ELF-1 (cell line): ENCODE measurements around the gene IL27RA.
"Not testable (repeated sequence)": the region's sequence is repeated elsewhere in the genome, so short reads cannot be mapped to it uniquely, and the experiment has no call there.

Experiments
- DNase-seq: peaks from one replicate; pipeline ENCODE4 v3.0.0-alpha.2; 2016; ENCODE audit warnings: low read depth, low spot score

IL27RA gene

GRCh38 chr19:13999085-13999484 is 32.5 kb upstream of the IL27RA start:
- no peak for DNase-seq

DNA sequence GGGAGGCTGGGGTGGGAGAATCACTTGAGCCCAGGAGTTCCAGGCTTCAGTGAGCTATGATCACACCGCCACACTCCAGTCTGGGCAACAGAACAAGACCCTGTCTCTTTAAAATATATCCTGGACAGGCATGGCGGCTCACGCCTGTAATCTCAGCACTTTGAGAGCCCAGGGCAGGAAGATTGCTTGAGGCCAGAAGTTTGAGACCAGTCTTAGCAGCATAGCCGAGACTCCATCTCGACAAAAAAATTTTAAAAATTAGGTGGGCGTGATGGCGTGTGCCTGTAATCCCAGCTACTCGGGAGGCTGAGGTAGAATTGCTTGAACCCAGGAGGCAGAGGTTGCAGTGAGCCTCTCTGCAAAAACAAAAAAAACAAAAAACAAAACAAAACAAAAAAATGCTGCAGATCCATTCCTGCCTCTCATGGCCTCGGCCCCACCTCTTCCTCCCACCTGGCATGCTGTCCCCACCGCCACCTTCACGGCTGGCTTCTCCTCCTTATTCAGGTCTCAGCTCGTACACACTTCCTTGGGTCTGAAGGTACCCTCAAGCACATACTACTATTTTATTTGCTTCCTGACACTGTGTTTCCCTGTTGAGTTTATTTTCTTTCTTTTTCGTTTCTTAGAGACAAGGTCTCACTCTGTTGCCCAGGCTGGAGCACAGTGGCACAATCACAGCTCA is 30.7 kb upstream of the IL27RA start:
- DNase-seq, result no peak

GRCh38 chr19:14002571-14003250 is 28.9 kb upstream of the IL27RA start:
- no peak for DNase-seq

DNA sequence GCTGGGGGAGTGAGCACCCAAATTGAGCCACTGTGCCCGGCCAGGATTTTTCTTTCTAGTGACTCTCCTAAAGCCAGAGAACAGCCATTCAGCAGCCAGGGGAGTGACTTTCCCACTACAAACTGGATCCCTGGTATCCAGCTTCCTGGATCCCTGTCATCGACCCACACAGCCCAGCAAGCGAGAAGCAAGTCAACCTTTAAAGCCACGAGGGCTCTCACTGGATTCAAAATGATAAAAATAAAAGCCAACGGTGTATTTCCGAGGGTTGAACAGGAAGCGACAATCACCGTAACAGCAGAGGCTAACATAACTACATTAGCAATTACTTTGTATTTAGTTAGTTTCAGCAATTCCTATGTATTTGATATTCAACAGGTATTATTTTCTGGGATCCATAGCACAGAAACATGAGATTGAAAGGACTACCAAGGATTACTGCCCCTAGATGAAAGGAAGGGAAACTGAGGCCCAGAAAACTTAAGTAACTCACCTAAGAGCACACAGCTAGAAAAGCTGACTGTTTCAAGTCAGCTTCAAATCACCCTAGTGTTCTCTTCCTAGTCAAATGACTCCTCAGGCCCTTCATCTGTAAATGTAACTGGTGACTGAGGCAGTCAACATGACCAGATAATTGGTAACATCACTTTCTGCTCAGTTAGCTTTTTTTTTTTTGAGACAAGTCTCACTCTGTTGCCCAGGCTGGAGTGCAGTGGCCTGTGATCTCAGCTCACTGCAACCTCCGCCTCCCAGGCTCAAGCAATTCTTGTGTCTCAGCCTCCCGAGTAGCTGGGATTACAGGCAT is 28.1 kb upstream of the IL27RA start:
- DNase-seq, result no peak

DNA sequence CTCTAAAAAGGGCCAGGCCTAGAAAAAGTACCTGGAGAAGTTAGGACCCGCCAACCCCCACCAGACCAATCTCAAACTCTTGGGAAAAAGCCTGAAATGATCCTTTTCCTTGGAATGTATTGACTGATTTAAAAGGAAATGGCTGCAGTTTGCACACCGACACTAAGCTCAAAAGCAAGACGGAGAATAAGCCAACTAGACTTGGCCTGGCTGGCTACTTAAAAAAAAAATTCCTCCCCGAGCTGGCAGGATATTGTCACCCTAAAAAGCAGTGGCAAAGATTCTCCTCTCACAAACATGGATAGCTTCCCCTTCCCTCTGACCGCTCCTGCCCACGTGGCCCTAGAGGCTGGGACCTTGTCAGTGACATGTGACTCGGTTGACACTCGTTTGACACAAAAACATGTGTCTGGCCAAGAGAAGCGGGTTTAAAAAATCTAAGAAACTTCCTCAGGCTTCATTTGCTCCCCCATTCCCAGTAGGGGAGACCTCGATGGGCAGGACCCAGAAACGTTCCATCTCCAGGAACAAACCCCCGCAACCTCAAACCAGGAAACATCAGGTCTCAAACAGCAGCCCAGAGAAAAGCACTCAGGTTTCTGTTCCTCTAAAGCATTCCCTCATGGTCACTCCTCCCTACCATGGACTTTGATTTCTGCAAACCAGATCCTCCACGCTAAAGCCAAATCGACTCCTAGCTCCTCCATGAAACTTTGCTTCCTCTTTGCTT is 26.8 kb upstream of the IL27RA start:
- no peak for DNase-seq

- DNase-seq, result peak; percentile 77
Observed at GRCh38 chr19:14005349-14006084, 26.0 kb upstream of the IL27RA start.

DNA sequence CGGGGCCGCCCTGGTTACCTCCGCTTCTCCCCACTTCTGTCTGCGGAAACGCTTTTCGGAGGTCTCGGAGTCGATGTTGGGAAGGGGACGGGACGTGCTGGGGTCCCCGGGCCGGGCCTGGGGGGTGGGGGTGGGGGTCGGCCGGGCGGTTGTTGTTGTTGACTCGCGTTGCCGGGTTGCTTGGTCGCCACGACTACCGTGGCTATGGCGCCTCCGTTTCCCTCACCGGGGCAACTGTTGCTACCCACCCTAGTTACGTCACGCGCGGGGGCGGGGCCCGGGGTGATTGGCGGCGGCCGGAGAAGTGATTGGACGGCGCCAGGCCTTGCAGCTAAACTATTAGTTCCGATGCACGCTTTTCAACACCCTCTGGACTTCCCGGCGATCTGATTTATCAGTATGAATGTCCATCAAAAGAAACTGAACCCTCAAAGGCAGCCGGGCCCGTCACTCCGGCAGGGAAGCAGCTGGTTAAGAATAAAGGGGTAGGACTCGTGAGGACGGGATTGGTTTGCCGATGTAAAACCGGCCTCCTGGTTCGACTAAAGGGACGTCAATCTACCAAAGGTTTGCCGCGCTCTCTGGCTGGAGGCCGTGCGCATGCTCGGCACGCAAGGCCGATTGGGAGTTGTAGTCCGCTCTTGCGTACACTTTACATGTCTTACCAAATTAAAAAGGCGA is 25.3 kb upstream of the IL27RA start, which contains the start of gene RFX1:
TSS of gene RFX1 (minus strand) at position 236 of the 681 bp plus-strand sequence. CDS start 12,477 bp downstream, outside the sequence.
- peak; percentile 100 for DNase-seq

GRCh38 chr19:14006766-14007562 is 24.6 kb upstream of the IL27RA start:
- no peak for DNase-seq

DNA sequence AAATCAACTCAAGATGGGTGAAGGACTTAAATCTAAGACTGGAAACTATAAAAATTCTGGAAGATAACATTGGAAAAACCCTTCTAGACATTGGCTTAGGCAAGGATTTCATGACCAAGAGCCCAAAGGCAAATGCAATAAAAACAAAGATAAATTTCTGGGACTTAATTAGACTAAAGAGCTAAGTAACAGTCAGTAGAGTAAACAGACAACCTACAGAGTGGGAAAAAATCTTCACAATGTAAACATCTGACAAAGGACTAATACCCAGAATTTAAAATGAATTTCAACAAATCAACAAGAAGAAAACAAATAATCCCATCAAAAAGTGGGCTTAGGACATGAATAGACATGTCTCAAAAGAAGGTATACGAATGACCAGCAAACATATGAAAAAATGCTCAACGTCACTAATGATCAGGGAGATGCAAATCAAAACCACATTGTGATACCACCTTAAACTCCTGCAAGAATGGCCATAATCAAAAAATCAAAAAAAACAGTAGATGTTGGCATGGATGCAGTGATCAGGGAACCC is 19.1 kb upstream of the IL27RA start:
- no peak for DNase-seq

DNA sequence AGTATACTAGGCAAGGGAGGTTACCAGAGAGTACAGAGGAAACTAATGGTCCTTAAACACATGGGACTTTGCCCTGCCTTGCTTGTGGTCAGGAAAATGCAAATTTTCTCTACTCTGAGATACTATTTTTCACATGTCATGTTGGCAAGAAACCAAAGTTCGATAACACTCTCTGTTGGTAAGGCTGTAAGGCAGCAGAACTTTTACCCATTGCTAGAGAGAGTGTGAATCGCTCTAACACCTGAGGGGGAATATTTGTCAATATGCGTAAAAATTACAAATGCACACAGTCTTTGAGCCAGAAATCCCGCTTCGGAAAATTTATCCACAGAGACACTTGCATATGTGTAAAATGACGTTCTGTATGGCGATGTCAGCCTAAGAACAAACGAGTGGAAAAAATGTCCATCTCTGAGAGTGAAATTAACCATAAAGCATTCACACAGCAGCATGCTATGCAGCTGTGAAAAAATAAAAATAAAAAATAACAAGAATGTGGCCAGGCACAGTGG is 16.0 kb upstream of the IL27RA start:
- DNase-seq, result no peak

DNA sequence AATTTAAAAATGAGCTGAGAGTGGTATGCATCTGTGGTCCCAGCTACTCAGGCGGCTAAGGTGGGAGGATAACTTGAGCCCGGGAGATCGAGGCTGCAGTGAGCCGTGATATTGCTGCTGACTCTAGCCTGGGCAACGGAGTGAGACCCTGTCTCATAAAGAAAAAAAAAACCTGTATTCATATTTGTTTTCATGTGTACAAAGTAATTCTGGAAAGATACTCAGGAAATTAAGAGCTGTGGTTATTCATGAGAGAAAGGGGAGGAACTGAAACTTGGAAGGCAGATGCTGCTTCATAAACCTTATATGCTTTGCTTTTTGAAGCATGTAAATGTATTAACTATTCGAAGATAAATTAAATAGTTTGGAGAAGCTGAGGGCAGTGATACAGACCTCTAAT is 12.5 kb upstream of the IL27RA start:
- DNase-seq, result no peak

DNA sequence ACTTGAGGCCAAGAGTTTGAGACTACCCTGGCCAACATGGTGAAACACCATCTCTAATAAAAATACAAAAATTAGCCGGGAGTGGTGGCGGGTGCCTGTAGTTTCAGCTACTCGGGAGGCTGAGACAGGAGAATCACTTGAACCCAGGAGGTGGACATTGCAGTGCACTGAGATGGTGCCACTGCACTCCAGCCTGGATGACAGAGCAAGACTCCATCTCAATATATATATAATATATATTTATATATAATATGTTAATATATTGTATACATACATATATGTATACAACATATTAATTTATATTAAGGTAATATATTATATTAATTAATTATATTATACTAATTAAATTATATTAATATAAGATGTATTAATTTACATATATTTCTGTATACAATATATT is 11.8 kb upstream of the IL27RA start:
- not testable (repeated sequence) for DNase-seq

- peak; percentile 56 for DNase-seq
Observed at GRCh38 chr19:14021474-14021873, 10.1 kb upstream of the IL27RA start.

- DNase-seq, result no peak
Observed at GRCh38 chr19:14022469-14022868, 9.1 kb upstream of the IL27RA start.

DNA sequence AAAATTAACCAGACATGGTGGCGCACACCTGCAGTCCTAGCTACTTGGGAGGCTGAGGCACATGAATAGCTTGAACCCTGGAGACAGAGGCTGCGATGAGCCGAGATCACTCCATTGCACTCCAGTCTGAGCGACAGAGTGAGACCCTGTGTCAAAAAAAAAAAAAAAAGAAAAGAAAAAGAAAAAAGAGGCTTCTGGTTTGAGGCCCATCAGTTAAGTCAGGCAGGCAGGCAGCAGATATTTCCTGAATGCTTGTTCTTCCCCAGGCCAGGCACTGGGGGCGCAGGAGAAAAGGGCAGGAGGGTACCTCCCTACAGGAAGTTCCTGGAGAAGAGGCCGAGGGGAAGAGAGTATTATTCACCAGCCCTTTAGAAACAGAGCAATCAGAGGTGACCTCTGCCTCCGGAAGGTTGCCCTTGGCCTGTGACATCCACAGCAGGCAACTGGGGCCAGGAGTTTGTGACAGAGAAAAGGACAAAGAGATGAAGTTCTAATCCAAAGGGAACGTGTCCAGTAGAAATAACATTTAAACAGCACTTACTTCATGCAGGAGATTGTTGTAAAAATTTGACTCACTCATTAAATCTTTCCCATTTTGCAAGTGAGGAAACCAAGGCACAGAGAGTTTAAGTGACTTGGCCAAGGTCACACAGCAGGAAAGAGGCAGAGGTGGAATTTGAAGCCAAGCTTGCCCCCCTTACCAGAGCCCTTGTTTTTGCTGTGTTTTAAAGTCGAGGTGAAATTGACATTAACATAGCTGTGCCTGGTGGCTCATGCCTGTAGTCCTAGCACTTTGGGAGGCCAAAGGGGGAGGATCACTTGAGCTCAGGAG is 7.9 kb upstream of the IL27RA start:
- peak; percentile 74 for DNase-seq

DNA sequence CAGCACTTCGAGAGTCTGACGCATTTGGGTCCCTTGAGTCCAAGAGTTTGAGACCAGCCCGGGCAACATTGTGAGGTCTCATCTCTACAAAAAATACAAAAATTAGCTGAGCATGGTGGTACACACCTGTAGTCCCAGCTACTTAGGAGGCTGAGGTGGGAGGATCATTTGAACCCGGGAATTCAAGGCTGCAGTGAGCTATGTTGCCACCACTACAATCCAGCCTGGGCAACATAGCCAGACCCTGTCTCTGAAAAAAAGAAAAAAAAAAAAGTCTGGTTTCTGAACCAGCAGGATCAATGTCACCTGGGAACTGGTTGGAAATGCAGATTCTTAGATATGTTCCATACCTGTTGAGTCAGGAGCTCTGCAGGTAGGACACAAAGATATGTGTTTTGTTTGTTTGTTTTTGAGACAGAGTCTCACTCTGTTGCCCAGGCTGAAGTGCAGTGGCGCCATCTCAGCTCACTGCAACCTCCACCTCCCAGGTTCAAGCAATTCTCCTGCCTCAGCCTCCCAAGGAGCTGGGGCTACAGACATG is 4.8 kb upstream of the IL27RA start:
- DNase-seq, result not testable (repeated sequence)

GRCh38 chr19:14027856-14028450 is 3.6 kb upstream of the IL27RA start, which contains the start of gene RLN3:
RLN3 (plus strand) TSS chr19:14028148; CDS start chr19:14028205, 57 bp downstream.
- no peak for DNase-seq
